Pancreas (tissue), 10 donors: ENCODE results near the gene NBEA. TPM values are rescaled to one million over a fixed set of nuclear protein-coding genes. Genes with fewer than 3 reads are reported as not detected.

Source experiments
- ATAC-seq, 4 donors: fragments of 200-7000 bp; cut with Tn5 transposase; one replicate each; pipeline versions ENCODE4 v1.8.0 to v1.9.1; 2020; ENCODE audit warnings: mild to moderate bottlenecking in 4 of 4, moderate library complexity in 4 of 4
- DNase-seq, 6 donors: peaks; one replicate each; pipeline ENCODE4 v3.0.0-alpha.2; 2020
- FAIRE-seq: peaks from 2 replicates; lab custom pipeline; 2012; peaks lifted over from hg19 to GRCh38; lab: Jason Lieb, UNC
- H3K27ac ChIP-seq, 4 donors: fragments of 200-600 bp; sonication (generic); 1 replicate in 3 of 4; 2 replicates in 1 of 4; pipeline versions ENCODE4 v1.5.0 to v1.8.0; 2020
- H3K27me3 ChIP-seq, 4 donors: fragments of 200-600 bp; one replicate each; pipeline ENCODE4 v1.8.0; 2021
- H3K36me3 ChIP-seq, 3 donors: fragments of 200-600 bp; sonication (generic) in 1 of 3; one replicate each; pipeline versions ENCODE4 v1.5.0 to v1.8.0; 2020 to 2021
- H3K4me1 ChIP-seq, 3 donors: fragments of 200-600 bp; one replicate each; pipeline ENCODE4 v1.8.0; 2021
- H3K4me3 ChIP-seq, 4 donors: fragments of 200-600 bp; sonication (generic) in 2 of 4; one replicate each; pipeline versions ENCODE4 v1.5.0 to v1.8.0; 2020 to 2021
- H3K9me3 ChIP-seq, 4 donors: fragments of 200-600 bp; one replicate each; pipeline ENCODE4 v1.8.0; 2021
- WGBS, 2 donors: extraction: QIAGEN DNeasy Blood & Tissue Kit; methylation state at CpG; one replicate each; pipeline ENCODE4 v1.1.7; 2013; 5-methylcytosine and 5-hydroxymethylcytosine counted together
- intact Hi-C, 3 donors: fragments of 100-400 bp; cut with DNase I; formaldehyde crosslinking; loops; one replicate each; pipeline versions ENCODE4 v1.11.1 to v1.14.2; 2022
- polyA plus RNA-seq, 2 donors: library from polyadenylated mRNA; stranded (reverse); fragments of 200-250 nt; gene quantifications; one replicate each; pipeline ENCODE4 v1.2.3, GENCODE V29; 2013
- total RNA-seq, 6 donors: library from RNA; stranded (reverse); fragmentation: NEBNext Ultra II Directional in 4 of 6; extraction: Animal tissue kit (Norgen Biotek cat#: 25700) in 4 of 6; gene quantifications; one replicate each; pipeline versions ENCODE4 v1.2.1 to v1.2.4, GENCODE V29; 2021 to 2023
- TF ChIP-seq, protein P1 (sequence below), 4 donors: fragments of 200-600 bp; sonication (generic) in 3 of 4; IDR thresholded peaks; one replicate each; pipeline versions ENCODE4 v1.5.0 to v1.8.0; 2021; ENCODE audit warnings: antibody characterized with exemption in 4 of 4
- donor health status: healthy with polysubstance abuse.
- donor health status: DM: no; HTN: no; CAD: no; lungs with moderate emphysema.
- donor health status: DM: no; HTN: no; CAD: no.
- donor health status: control.
- donor health status: control.
- donor health status: Bipolar disorder and iron deficiency.
- donor health status: DM: yes; HTN: yes; CAD: no.
- donor health status: DM: no; HTN: no; CAD: no.
- donor health status: DM: no; HTN: no; CAD: no.
- donor health status: DM: yes; HTN: yes; CAD: no.

Gene NBEA
- total and polyA plus RNA-seq, 8 donors = 2.4 to 10.4 (median 4.8) TPM

DNA sequence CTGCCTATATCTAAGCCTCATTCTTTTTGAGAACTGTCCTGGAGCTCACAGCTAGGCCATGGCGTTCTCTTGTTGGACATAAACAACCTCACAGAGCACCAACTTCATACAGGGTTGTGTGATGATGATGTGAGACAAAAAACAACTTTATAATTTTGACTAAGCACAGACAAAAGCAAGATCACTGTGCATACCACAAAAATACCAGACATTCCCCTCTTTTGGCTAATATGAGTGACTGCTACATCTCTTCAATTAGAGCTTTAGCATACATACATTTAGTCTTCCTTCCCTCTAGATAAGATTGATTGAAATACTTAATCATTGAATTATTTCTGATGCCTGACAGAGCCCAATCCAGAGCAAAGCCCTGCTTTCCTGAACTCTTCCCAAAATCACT is 526.1 kb downstream of the NBEA start:
- no peak for ATAC-seq

DNA sequence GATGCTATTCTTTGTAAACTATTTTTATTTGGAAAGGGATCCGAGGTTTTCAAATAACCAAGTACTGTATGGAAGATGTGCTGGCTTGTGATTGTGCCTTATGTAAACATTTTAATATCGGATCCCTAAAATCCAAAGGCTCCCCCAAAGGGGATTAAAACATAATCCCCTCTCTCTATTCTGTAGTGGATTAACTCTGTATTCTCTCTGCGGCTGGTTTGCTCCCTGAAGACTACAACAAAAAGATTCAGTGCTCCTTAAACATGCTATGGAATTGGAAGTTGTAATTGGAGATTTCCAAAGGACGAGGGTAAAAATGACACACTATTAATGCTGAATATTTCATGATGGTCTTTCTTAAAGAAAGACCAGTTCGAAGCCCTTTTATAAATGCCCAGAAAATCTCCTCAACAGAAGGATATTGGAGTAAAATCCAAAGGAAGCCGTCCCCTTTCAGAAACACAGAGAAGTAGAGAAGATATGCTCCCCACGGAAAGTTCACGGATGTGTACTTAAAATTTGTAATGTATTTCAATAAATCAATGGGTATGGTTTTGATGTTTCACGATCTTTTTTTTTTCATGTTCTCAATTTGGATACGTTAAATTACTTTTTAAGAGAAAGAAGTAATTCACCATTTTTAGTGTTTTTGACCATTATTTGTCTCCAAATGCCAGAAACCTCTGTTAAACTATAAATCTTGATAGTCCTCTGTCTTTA is 527.9 kb downstream of the NBEA start:
- 73 to 77% methylated on average over 10 of the region's 10 CpGs for WGBS, 2 donors
- Histone ChIP-seq H3K27me3 (no peaks in the 10 kb centered on the region), H3K4me1 (no peaks in the 10 kb centered on the region), H3K4me3 (peak overlapping the region in 1 of 4 donors; percentile 20), H3K36me3 (no peaks in the 10 kb centered on the region), H3K27ac (no peak overlapping the region), H3K9me3 (no peaks in the 10 kb centered on the region)
- ATAC-seq = no peak
- TF ChIP-seq, protein P1, sequence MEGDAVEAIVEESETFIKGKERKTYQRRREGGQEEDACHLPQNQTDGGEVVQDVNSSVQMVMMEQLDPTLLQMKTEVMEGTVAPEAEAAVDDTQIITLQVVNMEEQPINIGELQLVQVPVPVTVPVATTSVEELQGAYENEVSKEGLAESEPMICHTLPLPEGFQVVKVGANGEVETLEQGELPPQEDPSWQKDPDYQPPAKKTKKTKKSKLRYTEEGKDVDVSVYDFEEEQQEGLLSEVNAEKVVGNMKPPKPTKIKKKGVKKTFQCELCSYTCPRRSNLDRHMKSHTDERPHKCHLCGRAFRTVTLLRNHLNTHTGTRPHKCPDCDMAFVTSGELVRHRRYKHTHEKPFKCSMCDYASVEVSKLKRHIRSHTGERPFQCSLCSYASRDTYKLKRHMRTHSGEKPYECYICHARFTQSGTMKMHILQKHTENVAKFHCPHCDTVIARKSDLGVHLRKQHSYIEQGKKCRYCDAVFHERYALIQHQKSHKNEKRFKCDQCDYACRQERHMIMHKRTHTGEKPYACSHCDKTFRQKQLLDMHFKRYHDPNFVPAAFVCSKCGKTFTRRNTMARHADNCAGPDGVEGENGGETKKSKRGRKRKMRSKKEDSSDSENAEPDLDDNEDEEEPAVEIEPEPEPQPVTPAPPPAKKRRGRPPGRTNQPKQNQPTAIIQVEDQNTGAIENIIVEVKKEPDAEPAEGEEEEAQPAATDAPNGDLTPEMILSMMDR (IDR thresholded peaks at IDR 0.05) = no peak
- no peak for DNase-seq
- intact Hi-C loops = no loop called here
- FAIRE-seq = no peak

More for the DNA sequence above, 526.1 kb downstream of the NBEA start:
- no peak for FAIRE-seq
- TF ChIP-seq, protein P1 (IDR thresholded peaks at IDR 0.05) = no peak
- no peak overlapping the region for H3K27ac ChIP-seq
- DNase-seq = no peak
- no peak overlapping the region for H3K4me3 ChIP-seq
- no peaks in the 10 kb centered on the region for H3K36me3 ChIP-seq
- no peaks in the 10 kb centered on the region for H3K4me1 ChIP-seq
- no peaks in the 10 kb centered on the region for H3K27me3 ChIP-seq
- no peaks in the 10 kb centered on the region for H3K9me3 ChIP-seq
- 84 to 96% methylated on average over 1 of the region's 1 CpG for WGBS, 2 donors
- intact Hi-C loops = no loop called here

DNA sequence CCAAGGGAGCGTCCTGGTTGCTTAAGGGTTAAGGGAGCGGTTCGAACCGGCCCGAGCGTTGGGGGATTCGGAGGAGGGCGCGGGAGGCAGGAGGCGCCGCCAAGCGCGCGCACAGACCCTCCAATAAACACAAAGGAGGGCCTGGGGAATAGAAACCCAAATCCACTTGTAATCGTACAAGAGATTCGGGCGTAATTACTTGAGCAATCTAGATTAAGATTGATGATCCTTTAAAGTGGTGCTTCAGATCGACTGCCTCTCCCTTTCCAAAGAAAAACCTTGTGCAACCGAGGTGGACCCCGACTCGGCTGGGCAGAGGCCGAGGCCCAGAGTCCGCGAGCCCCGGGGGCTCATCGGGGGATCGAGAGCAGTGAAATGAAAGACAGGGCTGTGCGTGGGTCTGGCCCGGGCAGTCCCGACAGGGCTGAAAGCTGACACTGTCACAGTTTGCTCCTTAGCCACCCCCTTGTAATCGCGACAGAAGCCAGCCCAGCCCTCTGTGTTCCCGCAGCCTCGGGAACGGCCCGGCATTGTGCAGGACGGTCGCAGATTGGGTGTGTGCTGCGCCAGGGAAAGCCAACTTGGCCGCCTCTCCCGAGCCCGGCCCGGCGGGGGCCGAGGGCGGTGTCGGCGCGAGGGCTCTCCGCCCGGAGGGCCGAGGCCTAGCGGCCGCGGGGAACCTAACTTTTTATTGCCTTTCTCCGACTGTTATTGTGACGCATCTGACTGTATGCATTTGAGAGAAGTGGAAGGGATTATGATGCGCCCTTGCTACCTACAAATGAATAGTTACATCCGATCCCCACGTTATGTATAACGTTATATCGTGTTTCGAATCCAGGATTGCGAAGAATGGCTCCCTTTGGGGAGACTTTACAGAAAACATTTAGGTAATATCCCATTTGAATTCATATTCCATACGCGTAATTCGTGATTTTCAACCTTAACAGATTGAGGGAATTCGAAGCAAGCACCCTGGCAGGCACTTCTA is 528.9 kb downstream of the NBEA start:
- no peak for FAIRE-seq
- Histone ChIP-seq H3K36me3 (no peaks in the 10 kb centered on the region), H3K4me1 (no peaks in the 10 kb centered on the region), H3K27ac (no peak overlapping the region), H3K9me3 (no peaks in the 10 kb centered on the region), H3K4me3 (peak overlapping the region in 2 of 4 donors; percentile 20 to 26), H3K27me3 (no peaks in the 10 kb centered on the region)
- peak in 3 of 4 donors; percentile 38 to 51 (median 40) for ATAC-seq
- TF ChIP-seq, protein P1 (IDR thresholded peaks at IDR 0.05) = no peak
- WGBS, 2 donors = 31% methylated on average over 68 of the region's 68 CpGs
- intact Hi-C loops = no loop called here
- peak in 2 of 6 donors; percentile 26 to 52 for DNase-seq

DNA sequence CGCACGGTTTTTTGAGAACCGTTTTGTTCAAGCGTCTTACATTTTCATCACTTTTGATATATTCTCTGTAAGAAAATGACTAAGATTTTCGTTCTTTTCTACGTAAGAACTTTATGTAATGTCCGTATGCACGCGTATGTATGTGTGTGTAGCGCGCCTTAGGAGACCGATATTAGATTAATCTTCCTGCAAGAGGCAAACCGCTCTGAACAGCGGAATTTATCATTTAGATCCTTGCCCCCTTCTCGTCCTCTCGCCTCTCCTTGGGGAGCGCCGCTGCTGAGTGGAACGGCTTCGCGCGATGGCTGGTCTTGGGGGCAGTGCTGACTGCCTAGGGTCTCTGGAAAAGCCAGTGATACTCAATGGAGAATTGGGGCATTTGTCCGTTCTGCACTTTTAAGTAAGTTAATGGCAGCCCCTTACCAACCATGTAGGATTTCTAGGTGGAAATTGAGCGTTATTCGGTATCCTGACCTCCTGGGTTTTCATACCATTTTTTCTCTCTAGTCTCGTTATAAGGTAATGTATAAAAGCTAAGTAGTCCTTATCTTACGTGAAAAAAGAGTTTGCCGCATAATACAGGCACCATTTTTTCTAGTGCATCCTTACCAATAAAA is 529.7 kb downstream of the NBEA start:
- Histone ChIP-seq H3K27ac (no peak overlapping the region), H3K36me3 (no peaks in the 10 kb centered on the region), H3K9me3 (no peaks in the 10 kb centered on the region), H3K4me3 (no peak overlapping the region), H3K27me3 (no peaks in the 10 kb centered on the region), H3K4me1 (no peaks in the 10 kb centered on the region)
- WGBS, 2 donors = 81 to 84% methylated on average over 28 of the region's 28 CpGs
- intact Hi-C loops = no loop called here
- FAIRE-seq (no peak), ATAC-seq (no peak), DNase-seq (no peak)
- TF ChIP-seq, protein P1 (IDR thresholded peaks at IDR 0.05) = no peak
